H1 (cell line): ENCODE results near the gene SFMBT2. TPM values are rescaled to one million over a fixed set of nuclear protein-coding genes. Genes with fewer than 3 reads are reported as not detected.

Experiments used
- CTCF ChIA-PET: fragments of 300-600 bp; sonication (Branson Sonifier 250); formaldehyde crosslinking; loops from one replicate; lab custom pipeline; 2021; ENCODE audit not compliant: partially characterized antibody; lab: Charles Lee
- POLR2A ChIA-PET: fragments of 300-600 bp; sonication (Branson Sonifier 250); formaldehyde crosslinking; loops from one replicate; lab custom pipeline; 2021; ENCODE audit warnings: inconsistent platforms; ENCODE audit not compliant: partially characterized antibody; lab: Charles Lee
- DNase-seq, 2 experiments: peaks; one replicate each; pipeline versions ENCODE4 v3.0.0 to v3.0.0-alpha.2; 2010 to 2022; ENCODE audit warnings: low spot score in 2 of 2, low read depth in 1 of 2, mixed read lengths in 1 of 2
- FAIRE-seq: peaks from 2 replicates; lab custom pipeline; 2011; peaks lifted over from hg19 to GRCh38; lab: Jason Lieb, UNC
- H2AFZ ChIP-seq: 2 replicates; pipeline ENCODE4 v1.8.1; 2012; ENCODE audit warnings: low read length, inconsistent platforms
- H2AK5ac ChIP-seq: 2 replicates; pipeline ENCODE4 v1.6.1; 2013; ENCODE audit warnings: low read depth, low read length
- H2BK120ac ChIP-seq: replicated peaks from 2 replicates; pipeline ENCODE3; 2013; ENCODE audit warnings: low read depth, low read length, inconsistent platforms
- H2BK12ac ChIP-seq: 2 replicates; pipeline ENCODE4 v1.6.1; 2013; ENCODE audit warnings: low read depth, low read length
- H2BK15ac ChIP-seq: 2 replicates; pipeline ENCODE4 v1.6.1; 2013; ENCODE audit warnings: low read length
- H2BK20ac ChIP-seq: 2 replicates; pipeline ENCODE4 v1.6.1; 2013; ENCODE audit warnings: low read length
- H2BK5ac ChIP-seq: 2 replicates; pipeline ENCODE4 v1.6.1; 2013; ENCODE audit warnings: low read depth, low read length
- H3K14ac ChIP-seq: 2 replicates; pipeline ENCODE4 v1.6.1; 2013; ENCODE audit warnings: inconsistent platforms; ENCODE audit not compliant: insufficient read length
- H3K18ac ChIP-seq: 2 replicates; pipeline ENCODE4 v1.6.1; 2013; ENCODE audit warnings: low read length; ENCODE audit errors: extremely low read depth
- H3K23ac ChIP-seq: 2 replicates; pipeline ENCODE4 v1.6.1; 2013; ENCODE audit warnings: inconsistent platforms; ENCODE audit not compliant: insufficient read length
- H3K23me2 ChIP-seq: 2 replicates; pipeline ENCODE4 v1.6.1; 2013; ENCODE audit warnings: low read depth, low read length
- H3K27ac ChIP-seq: 2 replicates; pipeline ENCODE4 v1.6.1; 2011; ENCODE audit warnings: low read depth, low read length, inconsistent platforms
- H3K27me3 ChIP-seq, 4 experiments: replicated peaks in 1 of 4; 1 replicate in 1 of 4; 2 replicates in 3 of 4; pipeline versions ENCODE4 v1.6.1 to v1.8.1; 2011 to 2013; ENCODE audit warnings: low read length in 3 of 4, mild to moderate bottlenecking in 3 of 4, inconsistent platforms in 2 of 4, mixed read lengths in 2 of 4, moderate library complexity in 1 of 4; ENCODE audit not compliant: control insufficient read depth in 3 of 4, insufficient read depth in 3 of 4; ENCODE audit errors: extremely low read depth in 1 of 4
- H3K36me3 ChIP-seq, 4 experiments: 2 replicates each; pipeline versions ENCODE4 v1.6.1 to v1.8.1; 2011 to 2013; ENCODE audit warnings: mild to moderate bottlenecking in 4 of 4, low read length in 3 of 4, moderate library complexity in 2 of 4, control low read depth in 1 of 4, inconsistent platforms in 1 of 4; ENCODE audit not compliant: insufficient read depth in 4 of 4, control insufficient read depth in 2 of 4
- H3K4ac ChIP-seq: replicated peaks from 2 replicates; pipeline ENCODE3; 2013; ENCODE audit warnings: low read length, low read depth, mixed read lengths, inconsistent platforms; ENCODE audit not compliant: insufficient read length
- H3K4me1 ChIP-seq, 4 experiments: replicated peaks in 1 of 4; 1 replicate in 1 of 4; 2 replicates in 3 of 4; pipeline versions ENCODE4 v1.6.1 to v1.8.1; 2011 to 2013; ENCODE audit warnings: low read length in 3 of 4, inconsistent platforms in 2 of 4, mixed read lengths in 1 of 4; ENCODE audit not compliant: insufficient read depth in 4 of 4, control insufficient read depth in 3 of 4
- H3K4me2 ChIP-seq, 2 experiments: 2 replicates each; pipeline versions ENCODE4 v1.6.1 to v1.8.1; 2011 to 2013; ENCODE audit warnings: low read depth in 2 of 2, low read length in 2 of 2, control low read depth in 1 of 2, inconsistent platforms in 1 of 2, mild to moderate bottlenecking in 1 of 2; ENCODE audit not compliant: insufficient read depth in 1 of 2
- H3K4me3 ChIP-seq, 4 experiments: fragments of 200-600, 300-600 bp in 1 of 4; sonication (generic), shearing (Covaris generic), sonication (Bioruptor Twin) in 1 of 4; 2 replicates each; pipeline versions ENCODE4 v1.5.1 to v1.8.1; 2011 to 2016; ENCODE audit warnings: low read length in 4 of 4, low read depth in 3 of 4, control low read depth in 2 of 4, inconsistent platforms in 2 of 4, mild to moderate bottlenecking in 2 of 4, mixed read lengths in 1 of 4, moderate library complexity in 1 of 4; ENCODE audit not compliant: insufficient read depth in 2 of 4; ENCODE audit errors: extremely low read depth in 1 of 4
- H3K56ac ChIP-seq: replicated peaks from 2 replicates; pipeline ENCODE3; 2013; ENCODE audit warnings: low read depth, mild to moderate bottlenecking, mixed read lengths, low read length, inconsistent platforms; ENCODE audit not compliant: insufficient read length
- H3K79me1 ChIP-seq: 2 replicates; pipeline ENCODE4 v1.6.1; 2013; ENCODE audit warnings: low read depth, low read length, control low read depth
- H3K79me2 ChIP-seq, 2 experiments: 2 replicates each; pipeline versions ENCODE4 v1.6.1 to v1.8.1; 2012 to 2013; ENCODE audit warnings: low read length in 2 of 2, mild to moderate bottlenecking in 2 of 2, inconsistent platforms in 1 of 2; ENCODE audit not compliant: insufficient read depth in 2 of 2, control insufficient read depth in 1 of 2
- H3K9ac ChIP-seq, 4 experiments: replicated peaks in 1 of 4; 1 replicate in 1 of 4; 2 replicates in 3 of 4; pipeline versions ENCODE4 v1.6.1 to v1.8.1; 2011 to 2013; ENCODE audit warnings: low read depth in 3 of 4, low read length in 3 of 4, control low read depth in 2 of 4, mild to moderate bottlenecking in 2 of 4, moderate library complexity in 2 of 4, inconsistent platforms in 1 of 4; ENCODE audit errors: extremely low read depth in 1 of 4
- H3K9me3 ChIP-seq, 2 experiments: 2 replicates each; pipeline versions ENCODE4 v1.6.1 to v1.8.1; 2012 to 2013; ENCODE audit warnings: mild to moderate bottlenecking in 2 of 2, moderate library complexity in 2 of 2, control low read depth in 1 of 2, inconsistent platforms in 1 of 2, low read depth in 1 of 2, low read length in 1 of 2, mixed read lengths in 1 of 2; ENCODE audit not compliant: insufficient read depth in 2 of 2
- H4K20me1 ChIP-seq, 2 experiments: replicated peaks in 1 of 2; 2 replicates each; pipeline versions ENCODE3 to v1.8.1; 2011 to 2013; ENCODE audit warnings: inconsistent platforms in 2 of 2, low read length in 2 of 2, mild to moderate bottlenecking in 1 of 2; ENCODE audit not compliant: insufficient read depth in 2 of 2, control insufficient read depth in 1 of 2
- H4K5ac ChIP-seq: 2 replicates; pipeline ENCODE4 v1.6.1; 2013; ENCODE audit warnings: low read length, low read depth, mixed read lengths, inconsistent platforms; ENCODE audit not compliant: insufficient read length
- H4K8ac ChIP-seq: 2 replicates; pipeline ENCODE4 v1.8.0; 2013; ENCODE audit warnings: mild to moderate bottlenecking, moderate library complexity, low read length, inconsistent platforms; ENCODE audit not compliant: insufficient read depth; ENCODE audit errors: extremely low read depth
- H4K91ac ChIP-seq: replicated peaks from 2 replicates; pipeline ENCODE3; 2013; ENCODE audit warnings: low read length, mixed read lengths, inconsistent platforms; ENCODE audit not compliant: insufficient read length
- GABPA ChIP-seq: IDR thresholded peaks from 2 replicates; pipeline ENCODE4 v1.6.1; 2011; ENCODE audit warnings: mild to moderate bottlenecking, low read length, moderate library complexity, borderline replicate concordance; ENCODE audit not compliant: insufficient read depth
- MAX ChIP-seq: IDR thresholded peaks from 2 replicates; pipeline ENCODE4 v1.6.1; 2012; ENCODE audit warnings: inconsistent platforms
- RBBP5 ChIP-seq: IDR thresholded peaks from 2 replicates; pipeline ENCODE4 v1.7.1; 2012; ENCODE audit warnings: low read depth, mild to moderate bottlenecking, inconsistent platforms, low read length, moderate library complexity, borderline replicate concordance
- RNF2 ChIP-seq: fragments of 200-900, 300-1000 bp; sonication (generic); IDR thresholded peaks from 2 replicates; pipeline ENCODE4 v1.7.1; 2016; ENCODE audit warnings: borderline replicate concordance, low read depth, mild to moderate bottlenecking, antibody characterized with exemption, low read length; ENCODE audit not compliant: poor library complexity, severe bottlenecking; ENCODE audit errors: missing control alignments
- TAF1 ChIP-seq: IDR thresholded peaks from 2 replicates; pipeline ENCODE4 v1.6.1; 2011; ENCODE audit warnings: mild to moderate bottlenecking, low read depth, low read length
- TCF12 ChIP-seq: IDR thresholded peaks from 2 replicates; pipeline ENCODE4 v1.6.1; 2011; ENCODE audit warnings: low read depth, mild to moderate bottlenecking, low read length
- WGBS, 2 experiments: shearing (Covaris generic) in 1 of 2; methylation state at CpG; one replicate each; pipeline versions ENCODE4 v1.1.6 to v1.1.7; 2013 to 2015; ENCODE audit warnings: low lambda C conversion rate in 2 of 2, mixed read lengths in 2 of 2, inconsistent platforms in 1 of 2, low coverage in 1 of 2, missing lambda C conversion rate in 1 of 2; ENCODE audit not compliant: insufficient replicate concordance in 2 of 2, insufficient coverage in 1 of 2, insufficient read length in 1 of 2; ENCODE audit errors: extremely low coverage in 1 of 2, missing lambda C conversion rate in 1 of 2; 5-methylcytosine and 5-hydroxymethylcytosine counted together
- polyA plus RNA-seq, 7 experiments: library from polyadenylated mRNA; depleted of rRNA in 3 of 7; stranded (reverse) in 5 of 7; unstranded in 2 of 7; fragments of >200 nt in 5 of 7; fragments of 200-250 nt in 2 of 7; gene quantifications; 1 replicate in 5 of 7; 2 replicates in 1 of 7; 4 replicates in 1 of 7; pipeline versions ENCODE4 v1.2.1 to v1.2.3, GENCODE V29; 2011 to 2013; ENCODE audit warnings: missing spikeins in 2 of 7, mixed read lengths in 2 of 7
- total RNA-seq: library from RNA; stranded (reverse); fragmentation: NEBNext Ultra II Directional; extraction: Animal tissue kit (Norgen Biotek cat#: 25700); gene quantifications from 2 replicates; pipeline ENCODE4 v1.2.1, GENCODE V29; 2021

Gene SFMBT2
- total and polyA plus RNA-seq, 2 of the 8 experiments (the other 6 are each of a cell fraction or from before 2014, with no cell fraction given), result 2.9 to 11.0 TPM

GRCh38 chr10:7391748-7392147 lies 19.1 kb downstream of the SFMBT2 start:
- Histone ChIP-seq H3K36me3 (no peaks in the 10 kb centered on the region), H4K5ac (no peak overlapping the region), H4K20me1 (peaks cover 0 to 3% of the 10 kb centered on the region in 2 experiments), H3K4me1 (no peaks in the 10 kb centered on the region), H2BK5ac (no peak overlapping the region), H2AK5ac (no peak overlapping the region), H3K79me2 (peaks cover 0 to 47% of the 10 kb centered on the region in 2 experiments; a peak in 2 of 4 replicates)
- no peak for DNase-seq
- TF ChIP-seq RNF2, result no peak
- TF ChIP-seq RBBP5, result no peak
- TF ChIP-seq MAX, result no peak
- no peak for TF ChIP-seq TAF1
- TF ChIP-seq GABPA, result no peak
- TF ChIP-seq TCF12, result no peak
- TF ChIP-seq, all 59 proteins: peak for 0
- FAIRE-seq, result no peak
- no peak overlapping the region for H4K8ac ChIP-seq
- H3K4me2 ChIP-seq, result no peak overlapping the region
- no peak overlapping the region for H4K91ac ChIP-seq
- no peak overlapping the region for H2BK15ac ChIP-seq
- H3K14ac ChIP-seq, result no peak overlapping the region
- no peak overlapping the region for H3K56ac ChIP-seq
- no peaks in the 10 kb centered on the region for H3K27me3 ChIP-seq
- POLR2A ChIA-PET, result no interaction called here
- H3K9me3 ChIP-seq, result no peaks in the 10 kb centered on the region
- H3K23me2 ChIP-seq, result no peaks in the 10 kb centered on the region
- 92% methylated on average over 6 of the region's 6 CpGs; no CpG with 5 or more reads in 1 of the 2 experiments for WGBS, 2 experiments
- H2AFZ ChIP-seq, result no peak overlapping the region
- no peak overlapping the region for H3K9ac ChIP-seq
- no peak overlapping the region for H2BK12ac ChIP-seq
- no peak overlapping the region for H2BK20ac ChIP-seq
- H3K23ac ChIP-seq, result no peak overlapping the region
- no peak overlapping the region for H3K4me3 ChIP-seq
- H3K27ac ChIP-seq, result no peak overlapping the region
- H3K79me1 ChIP-seq, result peaks cover 7% of the 10 kb centered on the region; the same call in 1 of the 2 replicates
- no peak overlapping the region for H2BK120ac ChIP-seq
- no peak overlapping the region for H3K18ac ChIP-seq
- CTCF ChIA-PET, result no interaction called here
- H3K4ac ChIP-seq, result no peak overlapping the region
